MCF 10A (cell line): ENCODE measurements around the gene SMYD4. TPM values are rescaled to one million over a fixed set of nuclear protein-coding genes. Genes with fewer than 3 reads are reported as not detected.

ENCODE experiments used
- BruUV-seq: library from RNA; stranded (reverse); fragments of 400-500 nt; replicated peaks from 2 replicates; lab custom pipeline; 2021; lab: Mats Ljungman, UMichigan
- CTCF ChIA-PET: fragments of 300-600 bp; sonication (Branson Sonifier 250); formaldehyde crosslinking; extraction: SDS; loops from one replicate; lab custom pipeline; 2021; ENCODE audit warnings: antibody characterized with exemption, inconsistent platforms; lab: Yijun Ruan, JAX
- POLR2A ChIA-PET: fragments of 300-600, 350-650 bp; sonication (Branson Sonifier 250); formaldehyde crosslinking; extraction: SDS; loops from one replicate; lab custom pipeline; 2020; ENCODE audit warnings: antibody characterized with exemption, inconsistent platforms; lab: Yijun Ruan, JAX
- DNase-seq: peaks from one replicate; pipeline ENCODE4 v3.0.0-alpha.2; 2018; ENCODE audit not compliant: unreplicated experiment
- H3K27ac Mint-ChIP-seq: one replicate; pipeline ENCODE4 v1.8.0; 2022; ENCODE audit warnings: mild to moderate bottlenecking, low read depth, mixed read lengths; ENCODE audit not compliant: unreplicated experiment
- H3K27me3 Mint-ChIP-seq: one replicate; pipeline ENCODE4 v1.8.0; 2022; ENCODE audit warnings: mixed read lengths; ENCODE audit not compliant: insufficient read depth, unreplicated experiment
- H3K36me3 Mint-ChIP-seq: one replicate; pipeline ENCODE4 v1.8.0; 2022; ENCODE audit warnings: mild to moderate bottlenecking, moderate library complexity, mixed read lengths; ENCODE audit not compliant: insufficient read depth, unreplicated experiment
- H3K4me1 Mint-ChIP-seq: one replicate; pipeline ENCODE4 v1.8.0; 2022; ENCODE audit warnings: mixed read lengths; ENCODE audit not compliant: insufficient read depth, unreplicated experiment
- H3K4me3 Mint-ChIP-seq: one replicate; pipeline ENCODE4 v1.8.0; 2022; ENCODE audit warnings: mild to moderate bottlenecking, moderate library complexity, mixed read lengths; ENCODE audit not compliant: unreplicated experiment
- H3K9me3 Mint-ChIP-seq: one replicate; pipeline ENCODE4 v1.8.0; 2022; ENCODE audit warnings: mixed read lengths; ENCODE audit not compliant: unreplicated experiment
- intact Hi-C: fragments of 100-400 bp; cut with micrococcal nuclease; formaldehyde crosslinking; loops from 2 replicates; pipeline ENCODE4 v1.14.1; 2022
- total RNA-seq: library from RNA; stranded (reverse); gene quantifications from 2 replicates; pipeline ENCODE4 v1.2.3, GENCODE V29; 2022
- TF ChIP-seq, protein P1 (sequence below): fragments of 200-600 bp; IDR thresholded peaks from one replicate; pipeline ENCODE4 v1.8.0; 2022; ENCODE audit warnings: antibody characterized with exemption, mild to moderate bottlenecking; ENCODE audit not compliant: unreplicated experiment

SMYD4 gene
- total RNA-seq, 1 experiment from 2014 or later: 8.3 TPM

DNA sequence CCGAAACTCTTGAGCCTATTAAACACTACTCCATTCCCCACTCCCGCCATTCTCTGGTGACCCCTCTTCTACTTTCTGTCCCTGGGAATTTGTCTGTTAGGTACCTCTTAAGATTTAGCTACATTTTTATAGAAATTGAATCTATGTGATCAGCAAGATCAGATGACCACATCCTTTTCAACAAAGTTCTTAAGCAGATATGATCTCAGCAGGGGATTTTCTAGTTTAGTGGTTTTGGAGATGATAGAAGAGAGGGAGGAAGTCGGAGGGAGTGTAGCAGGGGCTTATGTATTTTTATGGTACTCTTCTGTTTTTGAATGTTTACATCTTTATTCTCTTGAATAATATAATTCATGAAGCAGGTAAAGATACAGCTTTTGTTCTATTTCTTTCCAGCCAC lies 40.9 kb upstream of the SMYD4 start:
- ChIA-PET CTCF (interaction anchor here (0.6 to 1.8 kb wide), 2 partner anchors 31 to 150 kb away, joined by 5 to 6 read pairs; no protein-coding TSS in a partner anchor), POLR2A (interaction anchor here (0.6 kb wide), 1 partner anchor 25 kb away, joined by 3 read pairs; no protein-coding TSS in a partner anchor)
- Mint-ChIP-seq H3K36me3 (peaks cover 67% of the 10 kb centered on the region), H3K27me3 (no peaks in the 10 kb centered on the region), H3K4me3 (no peak overlapping the region), H3K27ac (no peak overlapping the region), H3K4me1 (no peaks in the 10 kb centered on the region), H3K9me3 (no peaks in the 10 kb centered on the region)
- no peak for DNase-seq
- BruUV-seq: no TSS peak
- TF ChIP-seq, protein P1, sequence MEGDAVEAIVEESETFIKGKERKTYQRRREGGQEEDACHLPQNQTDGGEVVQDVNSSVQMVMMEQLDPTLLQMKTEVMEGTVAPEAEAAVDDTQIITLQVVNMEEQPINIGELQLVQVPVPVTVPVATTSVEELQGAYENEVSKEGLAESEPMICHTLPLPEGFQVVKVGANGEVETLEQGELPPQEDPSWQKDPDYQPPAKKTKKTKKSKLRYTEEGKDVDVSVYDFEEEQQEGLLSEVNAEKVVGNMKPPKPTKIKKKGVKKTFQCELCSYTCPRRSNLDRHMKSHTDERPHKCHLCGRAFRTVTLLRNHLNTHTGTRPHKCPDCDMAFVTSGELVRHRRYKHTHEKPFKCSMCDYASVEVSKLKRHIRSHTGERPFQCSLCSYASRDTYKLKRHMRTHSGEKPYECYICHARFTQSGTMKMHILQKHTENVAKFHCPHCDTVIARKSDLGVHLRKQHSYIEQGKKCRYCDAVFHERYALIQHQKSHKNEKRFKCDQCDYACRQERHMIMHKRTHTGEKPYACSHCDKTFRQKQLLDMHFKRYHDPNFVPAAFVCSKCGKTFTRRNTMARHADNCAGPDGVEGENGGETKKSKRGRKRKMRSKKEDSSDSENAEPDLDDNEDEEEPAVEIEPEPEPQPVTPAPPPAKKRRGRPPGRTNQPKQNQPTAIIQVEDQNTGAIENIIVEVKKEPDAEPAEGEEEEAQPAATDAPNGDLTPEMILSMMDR: no peak
- intact Hi-C loops: no loop called here

DNA sequence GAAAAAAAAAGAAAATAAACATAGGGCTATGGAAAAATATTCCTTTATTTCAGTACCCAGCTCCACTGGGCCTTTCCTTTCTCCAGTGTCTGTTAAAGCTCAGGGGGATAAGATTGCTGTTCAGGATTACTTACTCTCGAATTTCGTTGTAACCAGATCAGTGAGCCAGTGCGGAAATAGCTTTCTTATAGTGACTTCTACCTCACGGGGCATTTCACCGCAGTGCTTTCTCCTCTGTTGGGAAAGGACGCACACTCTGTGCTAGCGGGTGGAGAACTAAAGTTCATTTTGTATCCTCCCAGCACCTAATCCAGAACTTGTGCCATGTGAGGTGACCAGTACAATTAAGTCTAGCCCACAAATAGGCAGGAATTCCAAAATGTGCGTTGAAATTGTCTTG lies 38.4 kb upstream of the SMYD4 start:
- H3K4me1 Mint-ChIP-seq: no peaks in the 10 kb centered on the region
- H3K27me3 Mint-ChIP-seq: no peaks in the 10 kb centered on the region
- intact Hi-C loops: loop anchor here (5.0 kb wide), 2 partner anchors 201 to 296 kb away; no protein-coding TSS in a partner anchor
- ChIA-PET POLR2A (interaction anchor here (1.7 kb wide), 1 partner anchor 38 kb away, joined by 5 read pairs; the partner anchor contains the start of genes RPA1 and SMYD4), CTCF (interaction anchor here (0.6 to 1.7 kb wide), 3 partner anchors 20 to 693 kb away, joined by 3 to 7 read pairs (median 3); no protein-coding TSS in a partner anchor)
- no TSS peak for BruUV-seq
- H3K36me3 Mint-ChIP-seq: peaks cover 43% of the 10 kb centered on the region
- no peaks in the 10 kb centered on the region for H3K9me3 Mint-ChIP-seq
- no peak overlapping the region for H3K4me3 Mint-ChIP-seq
- TF ChIP-seq, protein P1: no peak
- no peak overlapping the region for H3K27ac Mint-ChIP-seq
- no peak for DNase-seq

DNA sequence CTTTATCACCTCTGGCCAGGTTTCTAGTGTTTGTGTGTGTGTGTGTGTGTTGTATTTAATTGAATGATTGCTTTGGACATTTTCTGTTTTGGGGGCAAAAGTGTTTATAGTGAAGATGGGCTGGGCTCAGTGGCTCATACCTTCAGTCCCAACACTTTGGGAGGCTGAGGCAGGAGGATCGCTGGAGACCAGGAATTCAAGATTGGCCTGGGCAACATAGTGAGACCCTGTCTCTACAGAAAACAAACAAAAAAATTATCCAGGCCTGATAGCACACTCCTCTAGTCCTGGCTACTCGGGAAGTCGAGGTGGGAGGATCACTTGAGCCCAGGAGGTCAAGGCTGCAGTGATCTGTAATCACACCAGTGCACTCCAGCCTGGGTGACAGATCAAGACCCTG lies 37.6 kb upstream of the SMYD4 start:
- Mint-ChIP-seq H3K9me3 (no peaks in the 10 kb centered on the region), H3K36me3 (peaks cover 35% of the 10 kb centered on the region), H3K27me3 (no peaks in the 10 kb centered on the region), H3K4me3 (no peak overlapping the region), H3K27ac (peak overlapping the region; percentile 46), H3K4me1 (no peaks in the 10 kb centered on the region)
- intact Hi-C loops: loop anchor here (5.0 kb wide), 2 partner anchors 200 to 295 kb away; no protein-coding TSS in a partner anchor
- TF ChIP-seq, protein P1: no peak
- ChIA-PET CTCF (interaction anchor here (0.6 to 1.7 kb wide), 3 partner anchors 19 to 694 kb away, joined by 3 to 7 read pairs (median 3); no protein-coding TSS in a partner anchor), POLR2A (no interaction called here)
- no peak for DNase-seq
- BruUV-seq: no TSS peak

DNA sequence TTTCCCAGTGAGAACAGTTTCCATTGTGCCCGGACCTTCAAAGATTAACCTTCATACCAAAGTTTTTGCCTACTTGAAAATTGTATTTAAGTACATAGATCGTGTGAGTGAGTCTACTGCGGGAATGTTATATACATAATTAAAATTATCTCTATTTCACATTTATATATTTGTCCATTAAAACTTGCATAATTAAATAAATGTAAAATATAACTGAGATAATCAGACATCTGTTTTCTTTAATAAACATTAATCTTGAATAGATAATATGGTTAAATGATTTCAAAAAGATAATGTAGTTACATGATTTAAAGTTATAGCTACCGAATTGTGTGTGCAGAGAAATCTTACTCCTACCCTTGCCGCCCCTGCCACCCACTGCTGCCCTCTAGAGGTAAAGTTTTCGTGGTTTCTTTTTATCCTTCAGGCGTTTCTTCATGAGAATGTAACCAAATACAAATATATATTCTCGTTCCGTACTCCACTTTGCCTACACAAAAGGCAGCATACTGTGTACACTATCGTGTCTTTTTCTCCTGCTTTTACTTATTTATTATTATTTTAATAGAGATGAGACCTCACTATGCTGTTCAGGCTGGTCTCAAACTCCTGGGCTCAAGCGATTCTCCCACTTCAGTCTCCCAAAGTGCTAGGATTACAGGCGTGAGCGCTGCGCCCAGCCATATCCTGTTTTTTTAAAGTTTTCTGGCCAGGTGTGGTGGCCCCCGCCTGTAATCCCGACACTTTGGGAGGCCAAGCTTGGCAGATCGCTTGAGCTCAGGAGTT lies 35.7 kb upstream of the SMYD4 start:
- Mint-ChIP-seq H3K36me3 (peaks cover 21% of the 10 kb centered on the region), H3K4me3 (no peak overlapping the region), H3K27ac (no peak overlapping the region), H3K9me3 (no peaks in the 10 kb centered on the region), H3K27me3 (no peaks in the 10 kb centered on the region), H3K4me1 (no peaks in the 10 kb centered on the region)
- DNase-seq: peak; percentile 61
- ChIA-PET POLR2A (interaction anchor here (0.7 to 1.0 kb wide), 3 partner anchors 149 to 199 kb away, joined by 3 to 5 read pairs (median 3); no protein-coding TSS in a partner anchor), CTCF (interaction anchor here (0.5 to 3.5 kb wide), 16 partner anchors 9 to 476 kb away, joined by 3 to 38 read pairs (median 3); no protein-coding TSS in a partner anchor)
- intact Hi-C loops: loop anchor here (1.0 to 5.0 kb wide), 3 partner anchors 145 to 293 kb away; no protein-coding TSS in a partner anchor
- BruUV-seq: no TSS peak
- TF ChIP-seq, protein P1: peak; percentile 68
